Bronchial epithelial cell (primary cell): ENCODE measurements around the gene SELENOV. TPM values are rescaled to one million over a fixed set of nuclear protein-coding genes. Genes with fewer than 3 reads are reported as not detected.

Source experiments
- DNase-seq: peaks from one replicate; pipeline ENCODE4 v3.0.0-alpha.2; 2010; ENCODE audit warnings: low read depth
- FAIRE-seq: peaks from 2 replicates; lab custom pipeline; 2011; peaks lifted over from hg19 to GRCh38; lab: Jason Lieb, UNC
- H3K27me3 ChIP-seq: 2 replicates; pipeline ENCODE4 v1.5.1; 2011; ENCODE audit warnings: low read length; ENCODE audit not compliant: control insufficient read depth, insufficient read depth
- H3K36me3 ChIP-seq: 2 replicates; pipeline ENCODE4 v1.5.1; 2011; ENCODE audit warnings: low read length; ENCODE audit not compliant: control insufficient read depth, insufficient read depth
- H3K4me3 ChIP-seq: 2 replicates; pipeline ENCODE4 v1.5.1; 2011; ENCODE audit warnings: mild to moderate bottlenecking, low read depth, low read length, control low read depth
- total RNA-seq: library from RNA; depleted of rRNA; stranded (reverse); fragments of >200 nt; gene quantifications from 2 replicates; pipeline ENCODE4 v1.2.1, GENCODE V29; 2014
- TF ChIP-seq, protein P1 (sequence below): IDR thresholded peaks from 2 replicates; pipeline ENCODE4 v1.5.1; 2011; ENCODE audit warnings: mild to moderate bottlenecking, moderate library complexity, low read length, control low read depth, inconsistent platforms; ENCODE audit not compliant: insufficient read depth, severe bottlenecking

SELENOV gene
- total RNA-seq, 1 donor from 2014 or later = not detected

DNA sequence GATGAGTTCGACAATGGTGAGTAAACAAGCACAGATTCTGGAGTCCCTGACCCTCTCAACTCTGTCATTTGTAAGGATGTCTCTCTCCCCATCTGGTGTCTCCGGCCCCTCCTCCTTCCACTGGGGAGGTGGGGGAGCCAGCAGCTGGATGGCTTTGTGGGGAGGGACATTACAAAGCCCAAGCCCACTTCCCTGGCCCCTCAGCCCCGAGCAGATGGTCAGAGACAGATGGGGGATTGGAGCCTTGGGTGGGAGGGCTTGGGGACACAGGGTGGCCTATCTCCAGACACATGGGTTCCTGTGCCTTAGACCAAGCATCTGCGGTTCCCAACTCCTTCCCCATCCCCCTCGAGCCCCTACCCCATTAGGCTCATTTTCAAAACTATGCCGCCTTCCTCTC lies 31.8 kb upstream of the SELENOV start:
- no peaks in the 10 kb centered on the region for H3K27me3 ChIP-seq
- DNase-seq = no peak
- TF ChIP-seq, protein P1, sequence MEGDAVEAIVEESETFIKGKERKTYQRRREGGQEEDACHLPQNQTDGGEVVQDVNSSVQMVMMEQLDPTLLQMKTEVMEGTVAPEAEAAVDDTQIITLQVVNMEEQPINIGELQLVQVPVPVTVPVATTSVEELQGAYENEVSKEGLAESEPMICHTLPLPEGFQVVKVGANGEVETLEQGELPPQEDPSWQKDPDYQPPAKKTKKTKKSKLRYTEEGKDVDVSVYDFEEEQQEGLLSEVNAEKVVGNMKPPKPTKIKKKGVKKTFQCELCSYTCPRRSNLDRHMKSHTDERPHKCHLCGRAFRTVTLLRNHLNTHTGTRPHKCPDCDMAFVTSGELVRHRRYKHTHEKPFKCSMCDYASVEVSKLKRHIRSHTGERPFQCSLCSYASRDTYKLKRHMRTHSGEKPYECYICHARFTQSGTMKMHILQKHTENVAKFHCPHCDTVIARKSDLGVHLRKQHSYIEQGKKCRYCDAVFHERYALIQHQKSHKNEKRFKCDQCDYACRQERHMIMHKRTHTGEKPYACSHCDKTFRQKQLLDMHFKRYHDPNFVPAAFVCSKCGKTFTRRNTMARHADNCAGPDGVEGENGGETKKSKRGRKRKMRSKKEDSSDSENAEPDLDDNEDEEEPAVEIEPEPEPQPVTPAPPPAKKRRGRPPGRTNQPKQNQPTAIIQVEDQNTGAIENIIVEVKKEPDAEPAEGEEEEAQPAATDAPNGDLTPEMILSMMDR = no peak
- no peak overlapping the region for H3K4me3 ChIP-seq
- no peak for FAIRE-seq
- H3K36me3 ChIP-seq = peaks cover 24% of the 10 kb centered on the region

- TF ChIP-seq, protein P1 = no peak
- FAIRE-seq (peak; percentile 28), DNase-seq (no peak)
- peaks cover 31% of the 10 kb centered on the region for H3K36me3 ChIP-seq
- H3K27me3 ChIP-seq = no peaks in the 10 kb centered on the region
- H3K4me3 ChIP-seq = no peak overlapping the region
Observed at GRCh38 chr19:39489756-39490155, 25.2 kb upstream of the SELENOV start.

- no peak for FAIRE-seq
Observed at GRCh38 chr19:39492225-39492624, 22.7 kb upstream of the SELENOV start.

DNA sequence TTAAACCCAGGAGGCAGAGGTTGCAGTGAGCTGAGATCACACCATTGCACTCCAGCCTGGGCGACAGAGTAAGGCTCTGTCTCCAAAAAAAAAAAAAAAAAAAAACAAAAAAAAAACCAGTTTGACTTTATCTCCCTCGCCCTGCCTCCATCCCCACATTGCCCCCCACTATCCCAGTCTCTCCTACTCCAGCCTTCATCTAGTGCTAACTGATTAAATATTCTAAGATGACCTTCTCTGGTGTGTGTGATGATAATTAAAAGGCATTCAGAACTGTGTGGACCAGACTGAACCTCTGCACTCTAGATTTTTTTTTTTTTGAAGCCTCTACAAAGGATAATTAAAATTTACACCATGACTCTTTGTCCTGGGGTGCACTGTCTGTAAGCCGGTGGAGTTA lies 22.2 kb upstream of the SELENOV start:
- TF ChIP-seq, protein P1 = no peak
- DNase-seq (no peak), FAIRE-seq (no peak)
- no peaks in the 10 kb centered on the region for H3K27me3 ChIP-seq
- no peak overlapping the region for H3K4me3 ChIP-seq
- peaks cover 17% of the 10 kb centered on the region for H3K36me3 ChIP-seq

More at GRCh38 chr19:39492225-39492624, 22.7 kb upstream of the SELENOV start:
- DNase-seq = no peak
- TF ChIP-seq, protein P1 = no peak
- no peaks in the 10 kb centered on the region for H3K27me3 ChIP-seq
- H3K4me3 ChIP-seq = no peak overlapping the region
- peaks cover 19% of the 10 kb centered on the region for H3K36me3 ChIP-seq

DNA sequence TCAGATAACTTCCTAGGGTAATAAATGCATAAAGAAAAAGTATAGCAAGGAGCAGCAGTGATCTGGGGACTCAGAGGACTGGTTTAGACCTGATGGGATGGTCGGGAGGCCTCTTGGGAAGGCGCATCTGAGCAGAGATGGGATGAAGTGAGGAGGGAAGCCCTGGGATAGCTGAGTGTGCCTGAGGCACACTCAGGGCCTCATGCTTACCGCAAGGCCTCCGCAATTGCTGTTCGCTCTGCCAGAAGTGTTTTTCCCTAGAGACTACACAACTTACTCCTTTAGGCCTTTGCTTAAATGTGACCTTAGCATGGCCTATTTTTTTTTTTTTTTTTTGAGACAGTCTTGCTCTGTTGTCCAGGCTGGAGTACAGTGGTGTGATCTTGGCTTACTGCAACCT lies 20.3 kb upstream of the SELENOV start:
- FAIRE-seq (no peak), DNase-seq (no peak)
- H3K36me3 ChIP-seq = peaks cover 4% of the 10 kb centered on the region
- H3K27me3 ChIP-seq = peaks cover 5% of the 10 kb centered on the region
- H3K4me3 ChIP-seq = no peak overlapping the region
- TF ChIP-seq, protein P1 = no peak

DNA sequence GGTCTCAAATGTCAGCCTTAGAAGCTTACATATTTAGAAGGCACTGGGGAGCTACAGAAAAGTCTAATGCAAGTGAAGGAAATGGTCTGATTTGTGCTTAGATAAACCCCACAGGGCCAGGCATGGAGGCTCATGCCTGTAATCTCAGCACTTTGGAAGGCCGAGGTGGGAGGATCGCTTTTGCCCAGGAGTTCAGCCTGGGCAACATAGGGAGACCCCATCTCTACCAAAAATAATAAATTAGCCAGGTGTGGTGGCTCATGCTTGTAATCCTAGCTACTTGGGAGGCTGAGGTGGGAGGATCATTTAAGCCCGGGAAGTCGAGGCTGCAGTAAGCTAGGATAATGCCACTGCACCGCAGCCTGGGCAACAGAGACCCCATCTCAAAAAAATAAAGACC lies 18.9 kb upstream of the SELENOV start:
- Histone ChIP-seq H3K36me3 (peaks cover 2% of the 10 kb centered on the region), H3K4me3 (no peak overlapping the region), H3K27me3 (peaks cover 5% of the 10 kb centered on the region)
- DNase-seq = no peak
- FAIRE-seq = no peak
- TF ChIP-seq, protein P1 = no peak
